HepG2 (cell line): ENCODE results near the gene TYMP. TPM values are rescaled to one million over a fixed set of nuclear protein-coding genes. Genes with fewer than 3 reads are reported as not detected.
A peak's percentile ranks its signal among the peaks of the same experiment; 100 is the strongest.

Source experiments
- CHCHD3 ChIP-seq: sonication (generic); formaldehyde crosslinking; IDR thresholded peaks from 2 replicates; pipeline ENCODE4 v1.8.0; 2022; ENCODE audit warnings: mild to moderate bottlenecking, missing genetic modification reagents, moderate library complexity
- ELF1 ChIP-seq: sonication (generic); formaldehyde crosslinking; IDR thresholded peaks from 2 replicates; pipeline ENCODE4 v1.4.0; 2020; ENCODE audit warnings: missing genetic modification reagents
- HMG20A ChIP-seq: IDR thresholded peaks from 2 replicates; pipeline ENCODE4 v1.6.1; 2016; ENCODE audit warnings: borderline replicate concordance
- HNF4G ChIP-seq, 2 experiments: sonication (generic) in 1 of 2; formaldehyde crosslinking in 1 of 2; IDR thresholded peaks; 2 replicates each; pipeline versions ENCODE4 v1.4.0 to v1.6.1; 2011 to 2020; ENCODE audit warnings: borderline replicate concordance in 2 of 2, low read depth in 2 of 2, mild to moderate bottlenecking in 2 of 2, low read length in 1 of 2, missing genetic modification reagents in 1 of 2, moderate library complexity in 1 of 2
- HOXA5 ChIP-seq: sonication (generic); formaldehyde crosslinking; IDR thresholded peaks from 2 replicates; pipeline ENCODE4 v1.4.0; 2020; ENCODE audit warnings: missing genetic modification reagents
- KAT8 ChIP-seq: IDR thresholded peaks from 2 replicates; pipeline ENCODE4 v1.6.1; 2016; ENCODE audit warnings: missing genetic modification reagents, missing compliant biosample characterization
- ONECUT2 ChIP-seq: sonication (generic); formaldehyde crosslinking; IDR thresholded peaks from 2 replicates; pipeline ENCODE4 v1.4.0; 2020; ENCODE audit warnings: missing genetic modification reagents
- PAX8 ChIP-seq: sonication (generic); formaldehyde crosslinking; IDR thresholded peaks from 2 replicates; pipeline ENCODE4 v1.8.0; 2022; ENCODE audit warnings: mild to moderate bottlenecking, missing genetic modification reagents, borderline replicate concordance
- RAD21 ChIP-seq: fragments of 450-650 bp; formaldehyde crosslinking; IDR thresholded peaks from 2 replicates; pipeline ENCODE4 v1.5.0; 2020; ENCODE audit warnings: mild to moderate bottlenecking
- RFX3 ChIP-seq: IDR thresholded peaks from 2 replicates; pipeline ENCODE4 v1.6.1; 2016; ENCODE audit warnings: missing biosample characterization, missing genetic modification reagents
- SIN3A ChIP-seq: IDR thresholded peaks from 2 replicates; pipeline ENCODE4 v1.6.1; 2011; ENCODE audit warnings: low read depth, mild to moderate bottlenecking, control low read depth, low read length, borderline replicate concordance
- SMYD3 ChIP-seq: sonication (generic); formaldehyde crosslinking; IDR thresholded peaks from 2 replicates; pipeline ENCODE4 v1.8.1; 2023; ENCODE audit warnings: mild to moderate bottlenecking, missing genetic modification reagents
- TFAP4 ChIP-seq: sonication (generic); IDR thresholded peaks from 2 replicates; pipeline ENCODE4 v1.6.1; 2016; ENCODE audit warnings: low read depth, borderline replicate concordance
- ZBTB37 ChIP-seq: sonication (generic); formaldehyde crosslinking; IDR thresholded peaks from 2 replicates; pipeline ENCODE4 v1.4.0; 2020; ENCODE audit warnings: mild to moderate bottlenecking, missing genetic modification reagents
- ZFP62 ChIP-seq: sonication (generic); formaldehyde crosslinking; IDR thresholded peaks from 2 replicates; pipeline ENCODE4 v1.4.0; 2020; ENCODE audit warnings: missing genetic modification reagents
- ZNF205 ChIP-seq: IDR thresholded peaks from 2 replicates; pipeline ENCODE4 v1.6.1; 2018; ENCODE audit warnings: missing biosample characterization, missing genetic modification reagents
- ZNF549 ChIP-seq: sonication (generic); formaldehyde crosslinking; IDR thresholded peaks from 2 replicates; pipeline ENCODE4 v1.5.0; 2020; ENCODE audit warnings: missing genetic modification reagents
- ZNF615 ChIP-seq: sonication (generic); formaldehyde crosslinking; IDR thresholded peaks from 2 replicates; pipeline ENCODE4 v1.5.0; 2020; ENCODE audit warnings: mild to moderate bottlenecking, missing genetic modification reagents, borderline replicate concordance
- ZNF672 ChIP-seq: sonication (generic); formaldehyde crosslinking; IDR thresholded peaks from 2 replicates; pipeline ENCODE4 v1.8.1; 2022; ENCODE audit warnings: missing genetic modification reagents
- ZNF775 ChIP-seq: sonication (generic); formaldehyde crosslinking; IDR thresholded peaks from 2 replicates; pipeline ENCODE4 v1.4.0; 2020; ENCODE audit warnings: missing genetic modification reagents, mild to moderate bottlenecking, moderate library complexity, borderline replicate concordance
- polyA plus RNA-seq, 8 experiments: library from polyadenylated mRNA; depleted of rRNA in 3 of 8; stranded (reverse) in 7 of 8; unstranded in 1 of 8; fragments of >200 nt; fragmentation: Illumina TruSeq in 4 of 8; extraction: Trizol in 4 of 8; gene quantifications; 2 replicates each; pipeline versions ENCODE4 v1.2.1 to v1.2.3, GENCODE V29; 2011 to 2016; ENCODE audit warnings: low read depth in 4 of 8, missing spikeins in 1 of 8, mixed read lengths in 1 of 8; ENCODE audit not compliant: insufficient read depth in 1 of 8
- total RNA-seq, 5 experiments: library from RNA; depleted of rRNA; stranded (reverse); fragments of >200 nt; fragmentation: Illumina TruSeq; extraction: Trizol; gene quantifications; 2 replicates each; pipeline ENCODE4 v1.2.3, GENCODE V29; 2016; ENCODE audit warnings: low read depth in 1 of 5
- TF ChIP-seq, protein P1 (sequence below): sonication (generic); formaldehyde crosslinking; IDR thresholded peaks from 2 replicates; pipeline ENCODE4 v1.5.1; 2020; ENCODE audit warnings: missing genetic modification reagents, mild to moderate bottlenecking, borderline replicate concordance
- TF ChIP-seq, protein P2 (sequence below): sonication (generic); formaldehyde crosslinking; IDR thresholded peaks from 2 replicates; pipeline ENCODE4 v1.4.0; 2020; ENCODE audit warnings: missing genetic modification reagents, borderline replicate concordance

The TYMP gene
- total and polyA plus RNA-seq, 2 of the 13 experiments (the other 11 are each of a cell fraction or from before 2014, with no cell fraction given), result 3.9 to 4.3 TPM

DNA sequence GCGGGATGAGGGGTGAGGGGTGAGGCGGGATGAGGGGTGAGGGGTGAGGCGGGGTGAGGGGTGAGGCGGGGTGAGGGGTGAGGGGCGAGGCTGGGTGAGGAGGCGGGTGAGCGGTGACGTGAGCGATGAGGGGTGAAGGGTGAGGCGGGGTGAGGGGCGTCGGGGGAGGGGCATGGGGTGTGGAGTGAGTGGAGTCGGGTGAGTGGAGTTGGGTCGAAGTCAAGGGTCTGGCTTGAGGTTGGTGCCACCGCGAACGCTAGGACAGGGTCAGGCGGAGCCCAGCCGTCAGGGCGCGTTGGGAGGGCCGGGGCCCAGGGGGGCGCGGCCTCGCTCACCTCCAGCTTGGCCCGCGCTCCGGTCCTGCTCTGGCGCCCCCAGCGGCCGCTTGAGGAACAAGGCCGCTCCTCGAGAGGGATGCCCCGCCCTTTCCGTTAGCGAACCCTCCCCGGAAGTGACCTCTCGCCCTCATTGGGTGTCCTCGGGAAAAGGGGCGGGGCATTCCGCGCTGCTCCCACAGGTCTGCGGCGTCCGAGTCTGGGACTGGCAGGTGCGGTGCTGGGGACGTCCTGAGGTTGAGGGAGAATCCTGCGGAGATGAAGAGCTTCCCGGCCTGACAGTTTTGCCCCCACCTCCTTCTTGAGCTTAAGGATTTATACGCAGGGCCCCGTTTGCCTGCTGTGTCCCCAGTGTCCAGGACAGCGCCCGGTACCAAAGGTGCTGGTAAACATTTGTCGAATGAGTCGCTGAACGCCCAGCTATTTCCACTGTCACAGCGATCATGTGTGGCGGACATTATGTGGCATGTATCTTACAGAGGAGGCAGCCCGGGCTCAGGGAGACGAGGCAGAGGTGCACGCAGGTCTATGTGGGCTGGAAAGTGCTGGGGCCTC lies 33.0 kb upstream of the TYMP start, which contains the start of gene SYCE3 (continued):
- TF ChIP-seq ZNF549 (CRISPR knock-in tag) (no peak), PAX8 (CRISPR knock-in tag) (no peak), HMG20A (CRISPR knock-in tag) (no peak), RAD21 (peak; percentile 90), ZNF775 (CRISPR knock-in tag) (no peak), ZNF205 (CRISPR knock-in tag) (no peak), RFX3 (CRISPR knock-in tag) (no peak), ZNF615 (CRISPR knock-in tag) (no peak), ONECUT2 (CRISPR knock-in tag) (no peak), TFAP4 (no peak), KAT8 (CRISPR knock-in tag) (peak; percentile 79), SIN3A (peak; percentile 77; the same call in 1 of the 2 replicates), ELF1 (peak; percentile 92), ZFP62 (CRISPR knock-in tag) (no peak), CHCHD3 (no peak), ZNF672 (CRISPR knock-in tag) (no peak), SMYD3 (CRISPR knock-in tag) (no peak), HNF4G (IDR thresholded peaks at IDR 0.05; ENCODE audit: borderline replicate concordance, low read depth, low read length) (no peak), HNF4G (CRISPR knock-in tag; IDR thresholded peaks at IDR 0.05; ENCODE audit: borderline replicate concordance, low read depth) (peak; percentile 41; the same call in 1 of the 2 replicates), ZBTB37 (CRISPR knock-in tag) (no peak), HOXA5 (0 out of 2 replicates have a peak, but pooled peaks have one; percentile 1)
- TF ChIP-seq, protein P1, sequence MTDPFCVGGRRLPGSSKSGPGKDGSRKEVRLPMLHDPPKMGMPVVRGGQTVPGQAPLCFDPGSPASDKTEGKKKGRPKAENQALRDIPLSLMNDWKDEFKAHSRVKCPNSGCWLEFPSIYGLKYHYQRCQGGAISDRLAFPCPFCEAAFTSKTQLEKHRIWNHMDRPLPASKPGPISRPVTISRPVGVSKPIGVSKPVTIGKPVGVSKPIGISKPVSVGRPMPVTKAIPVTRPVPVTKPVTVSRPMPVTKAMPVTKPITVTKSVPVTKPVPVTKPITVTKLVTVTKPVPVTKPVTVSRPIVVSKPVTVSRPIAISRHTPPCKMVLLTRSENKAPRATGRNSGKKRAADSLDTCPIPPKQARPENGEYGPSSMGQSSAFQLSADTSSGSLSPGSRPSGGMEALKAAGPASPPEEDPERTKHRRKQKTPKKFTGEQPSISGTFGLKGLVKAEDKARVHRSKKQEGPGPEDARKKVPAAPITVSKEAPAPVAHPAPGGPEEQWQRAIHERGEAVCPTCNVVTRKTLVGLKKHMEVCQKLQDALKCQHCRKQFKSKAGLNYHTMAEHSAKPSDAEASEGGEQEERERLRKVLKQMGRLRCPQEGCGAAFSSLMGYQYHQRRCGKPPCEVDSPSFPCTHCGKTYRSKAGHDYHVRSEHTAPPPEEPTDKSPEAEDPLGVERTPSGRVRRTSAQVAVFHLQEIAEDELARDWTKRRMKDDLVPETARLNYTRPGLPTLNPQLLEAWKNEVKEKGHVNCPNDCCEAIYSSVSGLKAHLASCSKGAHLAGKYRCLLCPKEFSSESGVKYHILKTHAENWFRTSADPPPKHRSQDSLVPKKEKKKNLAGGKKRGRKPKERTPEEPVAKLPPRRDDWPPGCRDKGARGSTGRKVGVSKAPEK (CRISPR knock-in tag), result no peak
- TF ChIP-seq, protein P2, sequence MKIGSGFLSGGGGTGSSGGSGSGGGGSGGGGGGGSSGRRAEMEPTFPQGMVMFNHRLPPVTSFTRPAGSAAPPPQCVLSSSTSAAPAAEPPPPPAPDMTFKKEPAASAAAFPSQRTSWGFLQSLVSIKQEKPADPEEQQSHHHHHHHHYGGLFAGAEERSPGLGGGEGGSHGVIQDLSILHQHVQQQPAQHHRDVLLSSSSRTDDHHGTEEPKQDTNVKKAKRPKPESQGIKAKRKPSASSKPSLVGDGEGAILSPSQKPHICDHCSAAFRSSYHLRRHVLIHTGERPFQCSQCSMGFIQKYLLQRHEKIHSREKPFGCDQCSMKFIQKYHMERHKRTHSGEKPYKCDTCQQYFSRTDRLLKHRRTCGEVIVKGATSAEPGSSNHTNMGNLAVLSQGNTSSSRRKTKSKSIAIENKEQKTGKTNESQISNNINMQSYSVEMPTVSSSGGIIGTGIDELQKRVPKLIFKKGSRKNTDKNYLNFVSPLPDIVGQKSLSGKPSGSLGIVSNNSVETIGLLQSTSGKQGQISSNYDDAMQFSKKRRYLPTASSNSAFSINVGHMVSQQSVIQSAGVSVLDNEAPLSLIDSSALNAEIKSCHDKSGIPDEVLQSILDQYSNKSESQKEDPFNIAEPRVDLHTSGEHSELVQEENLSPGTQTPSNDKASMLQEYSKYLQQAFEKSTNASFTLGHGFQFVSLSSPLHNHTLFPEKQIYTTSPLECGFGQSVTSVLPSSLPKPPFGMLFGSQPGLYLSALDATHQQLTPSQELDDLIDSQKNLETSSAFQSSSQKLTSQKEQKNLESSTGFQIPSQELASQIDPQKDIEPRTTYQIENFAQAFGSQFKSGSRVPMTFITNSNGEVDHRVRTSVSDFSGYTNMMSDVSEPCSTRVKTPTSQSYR, result no peak
